Osteoblast (primary cell): Measurements from ENCODE around the gene TPTE2. TPM values are rescaled to one million over a fixed set of nuclear protein-coding genes. Genes with fewer than 3 reads are reported as not detected.
A peak's percentile ranks its signal among the peaks of the same experiment; 100 is the strongest.

Source experiments
- DNase-seq: peaks from one replicate; pipeline ENCODE4 v3.0.0; 2011; ENCODE audit warnings: low spot score, mixed read lengths; ENCODE audit not compliant: insufficient read length; ENCODE audit errors: missing footprints
- H2AFZ ChIP-seq: 2 replicates; pipeline ENCODE4 v1.6.0; 2011; ENCODE audit warnings: mild to moderate bottlenecking, low read length
- H3K27ac ChIP-seq: 2 replicates; pipeline ENCODE4 v1.5.1; 2011; ENCODE audit warnings: mild to moderate bottlenecking, low read depth, low read length, moderate library complexity
- H3K27me3 ChIP-seq: 2 replicates; pipeline ENCODE4 v1.6.0; 2012; ENCODE audit warnings: mild to moderate bottlenecking, control low read depth, inconsistent platforms, low read length, moderate library complexity; ENCODE audit not compliant: insufficient read depth
- H3K36me3 ChIP-seq: 2 replicates; pipeline ENCODE4 v1.5.1; 2011; ENCODE audit warnings: mild to moderate bottlenecking, low read length, control low read depth, moderate library complexity; ENCODE audit not compliant: insufficient read depth
- H3K4me1 ChIP-seq: 2 replicates; pipeline ENCODE4 v1.5.1; 2011; ENCODE audit warnings: mild to moderate bottlenecking, low read length, control low read depth, moderate library complexity; ENCODE audit not compliant: insufficient read depth
- H3K4me2 ChIP-seq: 2 replicates; pipeline ENCODE4 v1.6.0; 2011; ENCODE audit warnings: mild to moderate bottlenecking, low read length; ENCODE audit not compliant: insufficient read depth
- H3K4me3 ChIP-seq: fragments of 200-600 bp; sonication (generic); 3 replicates; pipeline ENCODE4 v1.5.1; 2012; ENCODE audit warnings: mild to moderate bottlenecking, low read length, inconsistent platforms; ENCODE audit not compliant: insufficient read depth
- H3K79me2 ChIP-seq: 2 replicates; pipeline ENCODE4 v1.6.0; 2012; ENCODE audit warnings: mild to moderate bottlenecking, low read length, control low read depth, inconsistent platforms; ENCODE audit not compliant: insufficient read depth
- H3K9me3 ChIP-seq: 2 replicates; pipeline ENCODE4 v1.5.1; 2011; ENCODE audit warnings: low read depth, low read length, control low read depth
- H4K20me1 ChIP-seq: 2 replicates; pipeline ENCODE4 v1.6.0; 2012; ENCODE audit warnings: mild to moderate bottlenecking, low read length, control low read depth; ENCODE audit not compliant: insufficient read depth
- CTCF ChIP-seq: IDR thresholded peaks from 2 replicates; pipeline ENCODE4 v1.5.1; 2011; ENCODE audit warnings: mild to moderate bottlenecking, low read depth, low read length, moderate library complexity; ENCODE audit errors: extremely low read depth
- total RNA-seq: library from RNA; depleted of rRNA; stranded (reverse); fragments of >200 nt; gene quantifications from 2 replicates; pipeline ENCODE4 v1.2.3, GENCODE V29; 2012

TPTE2 gene
- total RNA-seq, 1 donor: not detected

DNA sequence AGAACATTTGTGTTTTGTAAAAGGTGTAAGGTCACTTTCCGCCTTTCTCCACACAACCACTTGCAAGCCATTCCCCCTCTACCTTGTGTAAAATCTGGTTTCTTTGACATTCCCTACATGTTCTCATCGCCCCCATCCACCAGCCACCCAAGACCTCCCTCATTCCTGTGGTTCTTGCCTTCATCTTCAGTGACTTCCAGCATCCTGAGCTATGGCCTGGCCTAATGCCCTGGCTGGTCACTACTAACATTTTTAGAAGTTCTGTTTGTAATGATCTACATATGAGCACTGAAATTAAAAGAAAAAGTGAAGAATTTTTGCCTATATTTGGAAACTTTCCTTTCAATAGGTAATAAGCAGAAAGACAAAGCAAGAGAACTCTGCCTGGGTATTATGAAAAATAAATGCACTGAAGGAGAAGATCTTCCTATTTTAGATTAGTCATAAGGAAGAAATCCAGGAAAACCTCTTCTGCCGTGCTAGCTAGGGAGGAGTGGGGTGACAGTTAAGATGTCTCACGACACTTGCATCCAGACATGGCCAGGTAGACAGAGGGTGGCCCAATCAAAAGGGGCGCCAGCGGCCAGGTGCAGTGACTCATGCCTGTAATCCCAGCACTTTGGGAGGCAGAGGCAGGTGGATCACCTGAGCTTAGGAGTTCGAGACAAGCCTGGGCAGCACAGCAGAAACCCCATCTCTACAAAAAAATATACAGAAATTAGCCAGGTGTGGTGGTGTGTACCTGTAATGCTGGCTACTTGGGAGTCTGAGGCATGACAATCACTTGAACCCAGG, 44.0 kb upstream of the TPTE2 start:
- Histone ChIP-seq H3K27me3 (no peaks in the 10 kb centered on the region), H4K20me1 (no peaks in the 10 kb centered on the region), H3K79me2 (no peaks in the 10 kb centered on the region), H3K4me1 (no peaks in the 10 kb centered on the region), H3K4me3 (no peak overlapping the region), H3K36me3 (no peaks in the 10 kb centered on the region), H2AFZ (no peak overlapping the region), H3K27ac (no peak overlapping the region), H3K4me2 (no peak overlapping the region), H3K9me3 (no peaks in the 10 kb centered on the region)
- DNase-seq: peak; percentile 67
- no peak for TF ChIP-seq CTCF

DNA sequence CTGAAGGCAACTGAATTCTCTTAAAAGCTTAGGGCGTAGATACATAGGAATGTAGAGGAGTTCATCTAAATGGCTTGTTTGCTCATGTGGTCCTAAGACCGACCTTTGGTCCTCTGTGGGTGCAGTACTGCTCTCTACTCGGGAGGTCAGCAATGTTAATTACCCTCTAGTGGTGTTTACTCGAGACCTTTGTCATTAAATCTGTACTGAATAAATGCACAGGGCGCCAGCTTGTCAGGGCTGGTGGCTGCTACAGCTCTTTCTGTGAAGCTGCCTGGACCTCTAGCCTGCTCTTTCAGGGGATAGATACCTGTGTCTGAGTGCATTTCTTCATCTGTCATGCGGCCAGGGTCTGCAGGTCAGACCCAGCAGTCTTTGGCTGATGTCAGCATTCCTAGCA, 43.0 kb upstream of the TPTE2 start:
- no peak overlapping the region for H3K27ac ChIP-seq
- H3K4me2 ChIP-seq: no peak overlapping the region
- no peaks in the 10 kb centered on the region for H3K36me3 ChIP-seq
- no peak for DNase-seq
- H3K4me1 ChIP-seq: no peaks in the 10 kb centered on the region
- no peaks in the 10 kb centered on the region for H3K9me3 ChIP-seq
- no peaks in the 10 kb centered on the region for H4K20me1 ChIP-seq
- no peak overlapping the region for H3K4me3 ChIP-seq
- no peak overlapping the region for H2AFZ ChIP-seq
- H3K79me2 ChIP-seq: no peaks in the 10 kb centered on the region
- H3K27me3 ChIP-seq: no peaks in the 10 kb centered on the region
- TF ChIP-seq CTCF: no peak

DNA sequence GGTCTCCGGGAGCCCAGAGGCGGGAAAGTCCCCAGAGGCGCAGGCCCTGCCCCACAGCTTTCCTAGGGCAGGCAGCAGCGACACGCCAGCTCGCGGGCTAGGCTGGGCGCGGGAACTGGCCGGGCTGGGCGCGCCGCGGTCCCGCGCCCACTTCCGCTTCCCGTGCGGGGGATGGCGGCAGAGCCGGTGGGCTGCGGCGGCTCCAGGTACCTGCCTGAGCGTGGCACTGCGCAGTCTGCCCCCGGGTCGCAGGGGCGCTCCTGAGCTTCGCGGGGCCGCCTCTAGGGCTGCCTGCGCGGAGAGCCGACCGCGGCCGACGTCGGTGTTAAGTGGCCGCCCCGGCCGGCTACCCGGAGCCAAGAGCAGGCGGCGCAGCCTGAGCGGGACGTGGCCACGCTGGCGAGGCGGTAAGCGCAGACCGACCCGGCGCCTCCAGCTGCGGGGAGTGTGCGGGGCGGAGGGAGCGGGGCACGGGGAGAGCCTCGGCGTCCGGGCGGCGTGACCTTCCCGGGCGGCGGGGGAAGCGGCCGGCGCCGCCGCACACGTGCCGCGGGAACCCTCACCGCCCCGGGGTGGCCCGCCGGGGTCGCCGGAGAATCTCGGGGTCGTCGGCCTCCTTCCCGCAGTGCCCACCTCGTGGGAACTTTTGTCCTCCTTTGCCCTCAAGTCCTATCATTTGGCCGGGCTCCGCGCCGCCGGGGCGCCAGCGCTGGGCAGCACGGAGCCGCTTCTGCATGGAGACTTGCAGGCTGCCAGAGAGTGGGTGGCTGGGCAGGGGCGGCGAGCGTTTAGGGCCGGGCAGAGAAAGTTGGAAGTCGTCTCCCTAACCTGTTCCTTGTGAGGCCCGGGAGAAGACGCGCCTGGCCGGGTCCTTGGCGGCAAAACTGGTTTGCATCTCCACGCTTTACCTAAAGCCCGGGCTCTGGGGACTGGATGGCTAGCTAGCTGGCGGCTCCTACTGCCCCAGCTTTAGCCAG, 40.7 kb upstream of the TPTE2 start:
- Histone ChIP-seq H3K4me1 (peaks cover 5% of the 10 kb centered on the region), H3K4me3 (peak overlapping the region; percentile 77), H3K79me2 (no peaks in the 10 kb centered on the region), H3K9me3 (no peaks in the 10 kb centered on the region), H3K36me3 (no peaks in the 10 kb centered on the region), H3K27ac (no peak overlapping the region), H3K4me2 (peak overlapping the region; percentile 82), H4K20me1 (no peaks in the 10 kb centered on the region), H2AFZ (peak overlapping the region; percentile 88), H3K27me3 (no peaks in the 10 kb centered on the region)
- peak; percentile 94 for DNase-seq
- no peak for TF ChIP-seq CTCF

DNA sequence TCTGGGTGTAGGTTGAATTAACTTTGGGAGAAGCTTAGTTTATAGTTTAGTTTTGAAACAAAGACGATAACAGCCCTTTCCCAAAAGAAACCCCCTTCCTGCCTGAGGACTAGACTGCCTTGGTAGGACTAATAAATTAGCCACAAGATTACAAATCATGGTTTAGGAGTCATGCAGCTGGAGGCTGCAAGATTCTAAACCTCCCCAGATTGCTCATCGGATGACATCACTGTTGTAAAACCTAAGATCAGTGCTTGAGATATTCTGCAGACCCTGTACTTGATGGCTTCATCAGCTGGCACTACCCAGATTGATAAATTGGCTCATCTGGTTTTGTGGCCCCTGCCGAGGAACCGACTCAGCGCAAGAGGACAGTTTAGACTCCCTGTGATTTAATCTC, 36.2 kb upstream of the TPTE2 start:
- Histone ChIP-seq H3K27me3 (no peaks in the 10 kb centered on the region), H2AFZ (no peak overlapping the region), H3K79me2 (no peaks in the 10 kb centered on the region), H3K36me3 (no peaks in the 10 kb centered on the region), H3K9me3 (no peaks in the 10 kb centered on the region), H4K20me1 (no peaks in the 10 kb centered on the region), H3K4me2 (peak overlapping the region; percentile 41), H3K4me1 (peaks cover 5% of the 10 kb centered on the region), H3K27ac (no peak overlapping the region), H3K4me3 (no peak overlapping the region)
- DNase-seq: peak; percentile 82
- no peak for TF ChIP-seq CTCF
